ENCODE measurements around the gene GOLGB1.
A peak's percentile ranks its signal among the peaks of the same experiment; 100 is the strongest.
"Not testable (repeated sequence)": the region's sequence is repeated elsewhere in the genome, so short reads cannot be mapped to it uniquely, and the experiment has no call there.

The GOLGB1 gene

GRCh38 chr3:121739902-121740301, 9.6 kb downstream of the GOLGB1 start:
- no peak for DNase-seq (ENCODE audit: low read depth)

GRCh38 chr3:121737644-121738043, 11.9 kb downstream of the GOLGB1 start:
- DNase-seq (ENCODE audit: low read depth), result no peak

GRCh38 chr3:121736112-121736511, 13.4 kb downstream of the GOLGB1 start:
- no peak for DNase-seq (ENCODE audit: low read depth)

GRCh38 chr3:121735047-121735696, 14.4 kb downstream of the GOLGB1 start:
- DNase-seq (ENCODE audit: low read depth), result no peak

- no peak for DNase-seq (ENCODE audit: low read depth)
Observed at GRCh38 chr3:121730940-121731687, 18.4 kb downstream of the GOLGB1 start.

GRCh38 chr3:121724130-121724529, 25.4 kb downstream of the GOLGB1 start:
- DNase-seq (ENCODE audit: low read depth), result no peak

GRCh38 chr3:121723485-121723884, 26.1 kb downstream of the GOLGB1 start:
- no peak for DNase-seq (ENCODE audit: low read depth)

GRCh38 chr3:121722411-121722810, 27.1 kb downstream of the GOLGB1 start:
- DNase-seq (ENCODE audit: low read depth), result no peak

- no peak for DNase-seq (ENCODE audit: low read depth)
Observed at GRCh38 chr3:121720163-121720562, 29.4 kb downstream of the GOLGB1 start.

- DNase-seq (ENCODE audit: low read depth), result no peak
Observed at GRCh38 chr3:121719423-121719822, 30.1 kb downstream of the GOLGB1 start.

- peak; percentile 1 for DNase-seq (ENCODE audit: low read depth)
Observed at GRCh38 chr3:121718205-121718846, 31.2 kb downstream of the GOLGB1 start.

- DNase-seq (ENCODE audit: low read depth), result no peak
Observed at GRCh38 chr3:121710347-121710746, 39.2 kb downstream of the GOLGB1 start.

GRCh38 chr3:121707531-121708273, 41.8 kb downstream of the GOLGB1 start:
- no peak for DNase-seq (ENCODE audit: low read depth)

- no peak for DNase-seq (ENCODE audit: low read depth)
Observed at GRCh38 chr3:121705541-121705940, 44.0 kb downstream of the GOLGB1 start.

GRCh38 chr3:121703973-121704372, 45.6 kb downstream of the GOLGB1 start:
- no peak for DNase-seq (ENCODE audit: low read depth)

- no peak for DNase-seq (ENCODE audit: low read depth)
Observed at GRCh38 chr3:121698901-121699300, 50.6 kb downstream of the GOLGB1 start.

GRCh38 chr3:121698476-121698875, 51.1 kb downstream of the GOLGB1 start:
- DNase-seq (ENCODE audit: low read depth), result no peak

GRCh38 chr3:121696186-121696585, 53.4 kb downstream of the GOLGB1 start:
- DNase-seq (ENCODE audit: low read depth), result no peak

GRCh38 chr3:121692010-121692699, 57.4 kb downstream of the GOLGB1 start:
- no peak for DNase-seq (ENCODE audit: low read depth)

GRCh38 chr3:121690777-121691405, 58.6 kb downstream of the GOLGB1 start:
- DNase-seq (ENCODE audit: low read depth), result no peak

- DNase-seq (ENCODE audit: low read depth), result not testable (repeated sequence)
Observed at GRCh38 chr3:121688747-121689146, 60.8 kb downstream of the GOLGB1 start.

All from stimulated activated CD4-positive, alpha-beta T cell treated with anti-CD3 and anti-CD28 coated beads, Interleukin-2, amount 100 ng/mL, for 4 hours (primary cell).